ENCODE results near the gene CDC25C.
A peak's percentile ranks its signal among the peaks of the same experiment; 100 is the strongest.

The CDC25C gene

GRCh38 chr5:138331449-138332368 is at the start of gene CDC25C:
CDC25C (minus strand) TSS chr5:138331804; CDS start chr5:138331180, 624 bp downstream.
- peak; percentile 98 for DNase-seq (ENCODE audit: low read depth)

GRCh38 chr5:138372653-138373052 is 41.0 kb upstream of the CDC25C start:
- DNase-seq (ENCODE audit: low read depth) = no peak

- DNase-seq (ENCODE audit: low read depth) = no peak
Measured at GRCh38 chr5:138372225-138372624, 40.6 kb upstream of the CDC25C start.

- DNase-seq (ENCODE audit: low read depth) = no peak
Measured at GRCh38 chr5:138371454-138371853, 39.9 kb upstream of the CDC25C start.

GRCh38 chr5:138370537-138370936 is 38.9 kb upstream of the CDC25C start:
- no peak for DNase-seq (ENCODE audit: low read depth)

- no peak for DNase-seq (ENCODE audit: low read depth)
Measured at GRCh38 chr5:138369706-138370105, 38.1 kb upstream of the CDC25C start.

- DNase-seq (ENCODE audit: low read depth) = no peak
Measured at GRCh38 chr5:138369261-138369660, 37.7 kb upstream of the CDC25C start.

- no peak for DNase-seq (ENCODE audit: low read depth)
Measured at GRCh38 chr5:138366632-138367382, 35.2 kb upstream of the CDC25C start.

- DNase-seq (ENCODE audit: low read depth) = no peak
Measured at GRCh38 chr5:138364576-138364975, 33.0 kb upstream of the CDC25C start.

GRCh38 chr5:138360941-138361452 is 29.4 kb upstream of the CDC25C start:
- no peak for DNase-seq (ENCODE audit: low read depth)

GRCh38 chr5:138359621-138360020 is 28.0 kb upstream of the CDC25C start:
- DNase-seq (ENCODE audit: low read depth) = no peak

GRCh38 chr5:138354926-138355378 is 23.3 kb upstream of the CDC25C start:
- DNase-seq (ENCODE audit: low read depth) = peak; percentile 60

- DNase-seq (ENCODE audit: low read depth) = no peak
Measured at GRCh38 chr5:138354387-138354786, 22.8 kb upstream of the CDC25C start.

- DNase-seq (ENCODE audit: low read depth) = no peak
Measured at GRCh38 chr5:138353560-138354080, 22.0 kb upstream of the CDC25C start.

GRCh38 chr5:138352722-138353559 is 21.3 kb upstream of the CDC25C start:
- DNase-seq (ENCODE audit: low read depth) = no peak

- DNase-seq (ENCODE audit: low read depth) = no peak
Measured at GRCh38 chr5:138352071-138352721, 20.6 kb upstream of the CDC25C start, which contains the start of gene KDM3B. KDM3B (plus strand) TSS chr5:138352685; CDS start chr5:138352796, 111 bp downstream.

- no peak for DNase-seq (ENCODE audit: low read depth)
Measured at GRCh38 chr5:138351517-138351916, 19.9 kb upstream of the CDC25C start.

GRCh38 chr5:138351056-138351455 is 19.5 kb upstream of the CDC25C start:
- DNase-seq (ENCODE audit: low read depth) = no peak

GRCh38 chr5:138350563-138350890 is 18.9 kb upstream of the CDC25C start:
- no peak for DNase-seq (ENCODE audit: low read depth)

- no peak for DNase-seq (ENCODE audit: low read depth)
Measured at GRCh38 chr5:138349852-138350562, 18.4 kb upstream of the CDC25C start.

Data from GM04503 (cell line).